Tibial artery (tissue), 4 donors: ENCODE data around the gene ITGAD.

Source experiments
- DNase-seq, 2 donors: peaks; one replicate each; pipeline ENCODE4 v3.0.0-alpha.2; 2019
- H3K27ac ChIP-seq, 2 donors: fragments of 200-600 bp; sonication (generic) in 1 of 2; 1 replicate in 1 of 2; 2 replicates in 1 of 2; pipeline ENCODE4 v1.5.1; 2018 to 2019; ENCODE audit warnings: mild to moderate bottlenecking in 1 of 2
- H3K27me3 ChIP-seq, 2 donors: fragments of 200-600 bp; sonication (generic) in 1 of 2; one replicate each; pipeline versions ENCODE4 v1.5.1 to v1.6.0; 2016 to 2019
- H3K36me3 ChIP-seq, 3 donors: fragments of 200-600 bp; sonication (generic) in 2 of 3; one replicate each; pipeline ENCODE4 v1.5.1; 2016 to 2019; ENCODE audit warnings: mild to moderate bottlenecking in 2 of 3
- H3K4me1 ChIP-seq, 4 donors: fragments of 200-600 bp; sonication (generic) in 2 of 4; 1 replicate in 3 of 4; 2 replicates in 1 of 4; pipeline ENCODE4 v1.5.1; 2016 to 2019
- H3K4me3 ChIP-seq, 2 donors: fragments of 200-600 bp; sonication (generic) in 1 of 2; 1 replicate in 1 of 2; 2 replicates in 1 of 2; pipeline ENCODE4 v1.5.1; 2018 to 2019; ENCODE audit warnings: mild to moderate bottlenecking in 2 of 2
- H3K9me3 ChIP-seq, 3 donors: fragments of 200-600 bp; sonication (generic) in 1 of 3; one replicate each; pipeline ENCODE4 v1.5.1; 2016 to 2019
- CTCF ChIP-seq, 2 experiments: fragments of 200-600 bp in 1 of 2; fragments of 450-650 bp in 1 of 2; IDR thresholded peaks; one replicate each; pipeline ENCODE4 v1.5.1; 2017 to 2019; ENCODE audit warnings: antibody characterized with exemption in 2 of 2, mild to moderate bottlenecking in 1 of 2, moderate library complexity in 1 of 2
- intact Hi-C: fragments of 100-400 bp; cut with DNase I; formaldehyde crosslinking; loops from one replicate; pipeline ENCODE4 v1.15.0; 2023; ENCODE audit warnings: low total_unique reads

Gene ITGAD

GRCh38 chr16:31461201-31461920 lies 68.2 kb downstream of the ITGAD start:
- H3K4me3 ChIP-seq = no peak overlapping the region
- no peaks in the 10 kb centered on the region for H3K27me3 ChIP-seq
- H3K36me3 ChIP-seq = peaks cover 0 to 53% (median 32%) of the 10 kb centered on the region in 3 donors
- H3K4me1 ChIP-seq = peaks cover 0 to 34% (median 28%) of the 10 kb centered on the region in 4 donors
- peak in 1 of 2 donors; percentile 53 for DNase-seq
- intact Hi-C loops = no loop called here
- H3K27ac ChIP-seq = no peak overlapping the region
- H3K9me3 ChIP-seq = no peaks in the 10 kb centered on the region
- TF ChIP-seq CTCF (IDR thresholded peaks at IDR 0.05) = no peak

- TF ChIP-seq CTCF (IDR thresholded peaks at IDR 0.05) = no peak
- DNase-seq = peak in 1 of 2 donors; percentile 62
- Histone ChIP-seq H3K4me1 (peaks cover 0 to 26% (median 20%) of the 10 kb centered on the region in 4 donors), H3K9me3 (no peaks in the 10 kb centered on the region), H3K27me3 (no peaks in the 10 kb centered on the region), H3K4me3 (no peak overlapping the region), H3K27ac (no peak overlapping the region), H3K36me3 (peaks cover 0 to 57% (median 38%) of the 10 kb centered on the region in 3 donors)
- intact Hi-C loops = no loop called here
Observed at GRCh38 chr16:31461921-31462804, 69.0 kb downstream of the ITGAD start.

- no peak overlapping the region for H3K27ac ChIP-seq
- intact Hi-C loops = no loop called here
- peak in 1 of 2 donors; percentile 58 for DNase-seq
Observed at GRCh38 chr16:31464348-31464769, 71.2 kb downstream of the ITGAD start.

GRCh38 chr16:31464781-31465260 lies 71.7 kb downstream of the ITGAD start:
- peak in 1 of 2 donors; percentile 54 for DNase-seq
- intact Hi-C loops = no loop called here

More at GRCh38 chr16:31464348-31464769, 71.2 kb downstream of the ITGAD start:
- TF ChIP-seq CTCF (IDR thresholded peaks at IDR 0.05) = no peak
- Histone ChIP-seq H3K9me3 (no peaks in the 10 kb centered on the region), H3K36me3 (peaks cover 0 to 58% (median 38%) of the 10 kb centered on the region in 3 donors), H3K4me1 (peaks cover 0 to 12% (median 10%) of the 10 kb centered on the region in 4 donors), H3K4me3 (no peak overlapping the region), H3K27me3 (no peaks in the 10 kb centered on the region)

More at GRCh38 chr16:31464781-31465260, 71.7 kb downstream of the ITGAD start:
- TF ChIP-seq CTCF (IDR thresholded peaks at IDR 0.05) = no peak
- Histone ChIP-seq H3K27ac (no peak overlapping the region), H3K36me3 (peaks cover 0 to 58% (median 38%) of the 10 kb centered on the region in 3 donors), H3K4me1 (peaks cover 0 to 12% (median 10%) of the 10 kb centered on the region in 4 donors), H3K27me3 (no peaks in the 10 kb centered on the region), H3K9me3 (no peaks in the 10 kb centered on the region), H3K4me3 (no peak overlapping the region)
